ENCODE data around the gene ELK4. TPM values are rescaled to one million over a fixed set of nuclear protein-coding genes. Genes with fewer than 3 reads are reported as not detected.

ELK4 gene
- polyA plus RNA-seq, 3 donors: 1.4 to 9.0 (median 2.6) TPM

GRCh38 chr1:205580923-205581180 lies 51.0 kb downstream of the ELK4 start:
- Mint-ChIP-seq H3K27me3 (ENCODE audit: low read depth in 3 of 3) (peaks cover 12 to 34% (median 19%) of the 10 kb centered on the region in 3 donors), H3K36me3 (no peaks in the 10 kb centered on the region), H3K4me1 (no peaks in the 10 kb centered on the region), H3K9me3 (no peaks in the 10 kb centered on the region), H3K4me3 (no peak overlapping the region), H3K27ac (no peak overlapping the region)
- Histone ChIP-seq H3K9me3 (replicated peaks in 1 of 2; ENCODE audit: control insufficient read depth in 1 of 2, insufficient read depth in 1 of 2, low read length in 2 of 2) (no peaks in the 10 kb centered on the region), H4K20me1 (ENCODE audit: insufficient read depth, low read length) (no peaks in the 10 kb centered on the region), H2AFZ (ENCODE audit: insufficient read depth, low read depth, low read length, poor library complexity, severe bottlenecking) (no peak overlapping the region), H3K36me3 (replicated peaks in 1 of 2; ENCODE audit: control insufficient read depth in 1 of 2, insufficient read depth in 2 of 2, low read length in 2 of 2) (no peaks in the 10 kb centered on the region), H3K4me3 (replicated peaks in 1 of 3; ENCODE audit: low read depth in 2 of 3, low read length in 3 of 3) (no peak overlapping the region), H3K27me3 (ENCODE audit: control insufficient read depth in 2 of 2, insufficient read depth in 2 of 2, low read length in 2 of 2) (no peaks in the 10 kb centered on the region), H3K4me2 (replicated peaks; ENCODE audit: extremely low read depth, low read length, poor library complexity, severe bottlenecking) (no peak overlapping the region), H3K9ac (ENCODE audit: insufficient read depth, low read length, poor library complexity, severe bottlenecking) (no peak overlapping the region), H3K4me1 (ENCODE audit: control insufficient read depth in 1 of 2, insufficient read depth in 2 of 2, low read length in 2 of 2) (no peaks in the 10 kb centered on the region), H3K79me2 (ENCODE audit: insufficient read depth, low read length) (no peaks in the 10 kb centered on the region), H3K27ac (ENCODE audit: low read depth in 1 of 2, low read length in 2 of 2) (no peak overlapping the region)
- intact Hi-C loops (cut with micrococcal nuclease): no loop called here
- WGBS (ENCODE audit: insufficient coverage): no CpG with 5 or more reads among the region's 3 CpGs
- no peak for DNase-seq
- no peak for TF ChIP-seq CTCF (IDR thresholded peaks at IDR 0.05)

- H3K9ac ChIP-seq (ENCODE audit: insufficient read depth, low read length, poor library complexity, severe bottlenecking): no peak overlapping the region
- no peaks in the 10 kb centered on the region for H4K20me1 ChIP-seq (ENCODE audit: insufficient read depth, low read length)
- WGBS (ENCODE audit: insufficient coverage): 100% methylated on average over 7 of the region's 15 CpGs
- no peaks in the 10 kb centered on the region for H3K9me3 Mint-ChIP-seq
- no peak overlapping the region for H3K27ac ChIP-seq (ENCODE audit: low read depth in 1 of 2, low read length in 2 of 2)
- DNase-seq: no peak
- H3K27ac Mint-ChIP-seq: no peak overlapping the region
- H3K4me3 Mint-ChIP-seq: no peak overlapping the region
- no peaks in the 10 kb centered on the region for H3K4me1 Mint-ChIP-seq
- peaks cover 12 to 34% (median 19%) of the 10 kb centered on the region in 3 donors for H3K27me3 Mint-ChIP-seq (ENCODE audit: low read depth in 3 of 3)
- no peak overlapping the region for H3K4me3 ChIP-seq (replicated peaks in 1 of 3; ENCODE audit: low read depth in 2 of 3, low read length in 3 of 3)
- H3K36me3 Mint-ChIP-seq: no peaks in the 10 kb centered on the region
- no peaks in the 10 kb centered on the region for H3K36me3 ChIP-seq (replicated peaks in 1 of 2; ENCODE audit: control insufficient read depth in 1 of 2, insufficient read depth in 2 of 2, low read length in 2 of 2)
- H2AFZ ChIP-seq (ENCODE audit: insufficient read depth, low read depth, low read length, poor library complexity, severe bottlenecking): no peak overlapping the region
- intact Hi-C loops (cut with micrococcal nuclease): no loop called here
- TF ChIP-seq CTCF (IDR thresholded peaks at IDR 0.05): no peak
- no peaks in the 10 kb centered on the region for H3K4me1 ChIP-seq (ENCODE audit: control insufficient read depth in 1 of 2, insufficient read depth in 2 of 2, low read length in 2 of 2)
- H3K27me3 ChIP-seq (ENCODE audit: control insufficient read depth in 2 of 2, insufficient read depth in 2 of 2, low read length in 2 of 2): no peaks in the 10 kb centered on the region
- no peaks in the 10 kb centered on the region for H3K79me2 ChIP-seq (ENCODE audit: insufficient read depth, low read length)
- H3K9me3 ChIP-seq (replicated peaks in 1 of 2; ENCODE audit: control insufficient read depth in 1 of 2, insufficient read depth in 1 of 2, low read length in 2 of 2): no peaks in the 10 kb centered on the region
- no peak overlapping the region for H3K4me2 ChIP-seq (replicated peaks; ENCODE audit: extremely low read depth, low read length, poor library complexity, severe bottlenecking)
These were observed 51.5 kb downstream of the ELK4 start for GRCh38 chr1:205580140-205580922.

All from CD14-positive monocyte (primary cell).